HG03135 (cell line): ENCODE measurements around the gene KRTAP5-1.
"Not testable (repeated sequence)": the region's sequence is repeated elsewhere in the genome, so short reads cannot be mapped to it uniquely, and the experiment has no call there.

ENCODE experiments used
- ATAC-seq: cut with Tn5 transposase; IDR thresholded peaks from one replicate; pipeline ENCODE4 v1.9.1; 2021; ENCODE audit warnings: mild to moderate bottlenecking, moderate library complexity; ENCODE audit not compliant: unreplicated experiment

Gene KRTAP5-1

DNA sequence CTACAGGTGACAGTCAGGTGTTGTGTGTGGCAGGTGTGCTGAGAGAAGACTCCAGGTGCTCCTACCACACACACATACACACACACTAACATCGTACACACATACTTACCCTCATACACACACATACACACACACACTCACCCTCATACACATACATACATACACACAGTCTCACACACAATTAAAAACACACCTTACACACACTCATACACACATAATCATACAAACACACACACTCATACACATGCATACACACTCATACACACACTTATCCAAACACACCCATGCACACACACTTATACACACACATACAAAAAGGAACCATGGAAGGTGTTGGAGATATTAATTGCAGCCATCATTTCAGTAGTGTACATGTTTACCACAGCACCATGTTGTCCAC, 18.5 kb upstream of the KRTAP5-1 start:
- no peak for ATAC-seq

DNA sequence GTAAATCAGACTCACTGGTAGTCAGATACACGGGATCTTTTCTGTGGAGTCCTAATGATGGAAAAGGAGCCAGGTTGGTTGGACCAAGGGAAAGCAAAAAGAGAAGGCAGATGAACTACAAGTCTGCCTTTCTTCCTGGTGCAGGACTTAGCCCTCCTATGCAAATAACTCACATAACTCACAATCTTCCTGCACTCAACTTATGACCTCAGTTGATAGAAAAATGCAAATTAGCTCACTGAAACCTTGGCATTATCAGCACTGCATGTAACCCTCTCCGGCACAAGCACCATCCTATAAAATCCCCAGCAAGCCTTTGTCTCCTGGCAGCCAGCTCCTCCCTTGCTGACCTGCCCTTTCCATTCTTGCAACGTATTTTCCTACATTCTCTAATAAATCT, 16.6 kb upstream of the KRTAP5-1 start:
- ATAC-seq: not testable (repeated sequence)

DNA sequence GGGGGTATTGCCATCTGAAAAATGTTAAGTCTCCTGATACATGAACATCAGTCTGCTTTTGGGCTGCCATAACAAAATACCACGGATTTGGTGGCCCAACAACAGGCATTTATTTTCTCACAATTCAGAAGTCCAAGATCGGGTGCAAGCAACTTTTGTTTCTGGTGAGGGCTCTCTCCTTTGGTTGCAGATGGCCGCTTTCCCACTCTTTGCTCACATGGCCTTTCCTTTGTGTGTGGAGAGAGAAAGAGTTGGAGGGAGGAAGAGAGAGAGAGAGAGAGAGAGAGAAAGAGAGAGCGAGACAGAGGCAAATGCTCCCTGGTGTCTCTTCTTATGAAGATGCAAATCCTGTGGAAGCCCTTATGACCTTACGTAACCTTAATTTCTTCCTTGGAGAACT, 15.5 kb upstream of the KRTAP5-1 start:
- ATAC-seq: no peak

DNA sequence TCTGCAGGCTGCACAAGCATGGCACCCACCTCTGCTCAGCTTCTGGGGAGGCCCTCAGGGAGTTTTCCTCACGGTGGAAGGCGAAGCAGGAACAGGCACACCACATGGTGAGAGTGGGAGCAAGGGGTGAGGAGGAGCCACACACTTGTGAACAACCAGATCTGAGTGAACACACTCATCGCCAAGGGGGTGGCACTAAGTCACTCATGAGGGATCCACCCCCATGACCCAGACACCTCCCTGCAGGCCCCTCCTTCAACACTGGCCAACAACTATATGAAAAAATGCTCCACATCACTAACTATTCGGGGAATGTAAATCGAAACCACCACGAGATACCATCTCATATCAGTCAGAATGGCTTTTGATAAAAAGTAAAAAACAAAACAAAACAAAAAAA, 13.7 kb upstream of the KRTAP5-1 start:
- no peak for ATAC-seq

DNA sequence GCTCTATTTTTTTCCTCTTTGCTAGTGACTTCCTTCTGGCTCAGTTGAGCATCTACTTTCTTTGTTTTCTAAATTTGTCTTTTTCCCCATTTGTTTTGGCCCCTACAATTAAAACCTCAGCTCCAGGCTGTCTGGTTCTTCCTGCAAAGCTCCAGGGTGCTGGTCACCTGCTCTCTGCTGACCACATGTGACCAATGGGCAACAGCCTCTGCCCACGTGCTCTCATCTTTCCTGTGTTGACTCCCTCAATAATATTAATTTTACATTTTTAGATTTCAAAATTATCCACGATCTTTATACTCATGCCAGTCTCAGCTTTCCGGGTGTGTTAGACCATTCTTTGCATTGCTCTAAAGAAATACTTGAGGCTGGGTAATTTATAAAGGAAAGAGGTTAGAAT, 13.3 kb upstream of the KRTAP5-1 start:
- ATAC-seq: not testable (repeated sequence)

DNA sequence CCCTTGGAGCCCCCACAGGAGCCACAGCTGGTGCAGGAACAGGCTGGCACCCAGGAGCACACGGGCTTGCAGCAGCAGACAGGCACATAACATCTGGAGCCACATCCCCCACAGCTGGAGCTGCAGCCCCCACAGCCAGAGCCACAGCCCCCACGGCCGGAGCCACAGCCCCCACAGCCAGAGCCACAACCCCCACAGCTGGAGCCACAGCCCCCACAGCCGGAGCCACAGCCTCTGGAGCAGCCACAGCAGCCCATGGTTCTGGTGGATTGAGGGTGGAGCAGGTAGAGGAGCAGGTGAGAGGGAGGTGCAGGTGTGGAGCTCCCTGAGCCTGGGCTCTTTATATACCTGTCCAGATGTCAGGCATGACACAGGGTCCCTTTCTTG, 12.9 kb upstream of the KRTAP5-1 start, which contains the start of gene KRTAP5-2:
Gene KRTAP5-2, minus strand, starts transcription at position 301 of the 387 bp plus-strand sequence. Its CDS starts 44 bp downstream, at position 257.
- no peak for ATAC-seq

DNA sequence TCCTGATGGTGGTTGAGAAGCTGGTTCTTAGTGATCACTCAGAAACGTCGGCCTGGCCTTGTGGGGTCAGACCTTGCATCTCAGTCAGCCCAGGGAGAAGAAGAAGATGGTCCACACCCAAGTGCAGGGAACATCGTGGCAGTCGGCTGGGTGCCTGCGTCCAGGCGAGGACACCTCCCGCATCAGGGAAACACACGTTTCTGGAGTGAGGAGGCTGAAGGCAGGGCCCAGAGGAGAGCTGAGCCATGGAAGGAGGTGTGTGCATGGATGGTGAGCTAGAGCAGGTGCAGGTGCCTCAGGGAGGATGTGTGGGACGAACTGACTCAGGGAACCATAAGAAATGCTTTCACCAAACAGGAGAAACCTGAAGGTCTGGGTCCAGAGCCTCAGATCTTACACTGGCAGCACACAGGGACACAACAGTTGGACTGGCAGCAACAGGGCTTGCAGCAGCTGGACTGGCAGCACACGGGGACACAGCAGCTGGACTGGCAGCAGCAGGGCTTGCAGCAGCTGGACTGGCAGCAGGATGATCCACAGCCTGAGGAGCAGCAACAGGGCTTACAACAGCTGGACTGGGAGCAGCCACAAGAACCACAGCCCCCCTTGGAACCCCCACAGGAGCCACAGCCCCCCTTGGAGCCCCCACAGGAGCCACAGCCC, 12.4 kb upstream of the KRTAP5-1 start:
- no peak for ATAC-seq

DNA sequence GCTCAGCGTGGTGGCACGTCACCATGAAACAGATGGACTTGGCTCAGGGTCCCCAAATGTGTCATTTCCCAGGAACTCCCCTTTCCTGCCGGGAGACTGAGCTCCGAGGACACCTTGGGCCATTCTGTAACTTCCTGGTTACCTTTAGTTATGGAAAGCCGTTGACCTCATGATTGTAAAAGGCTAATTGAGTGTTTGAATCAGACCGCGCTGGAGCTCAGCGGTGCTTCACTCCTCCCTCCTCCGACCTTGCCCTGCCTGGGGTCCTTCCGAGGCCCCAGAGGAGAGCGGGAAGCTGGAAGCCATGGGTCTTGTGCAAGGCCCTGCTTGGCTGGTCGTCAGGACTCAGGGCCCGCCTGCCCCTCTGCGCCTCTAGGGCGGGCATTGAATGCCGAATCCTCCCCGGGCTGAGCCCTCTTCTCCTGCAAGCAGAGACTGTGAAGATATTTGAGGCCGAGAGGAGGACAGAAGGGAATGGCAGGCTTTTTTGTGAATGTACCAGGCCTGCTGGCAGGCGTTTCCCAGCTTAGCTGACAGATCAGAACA, 11.6 kb upstream of the KRTAP5-1 start:
- ATAC-seq: not testable (repeated sequence)

DNA sequence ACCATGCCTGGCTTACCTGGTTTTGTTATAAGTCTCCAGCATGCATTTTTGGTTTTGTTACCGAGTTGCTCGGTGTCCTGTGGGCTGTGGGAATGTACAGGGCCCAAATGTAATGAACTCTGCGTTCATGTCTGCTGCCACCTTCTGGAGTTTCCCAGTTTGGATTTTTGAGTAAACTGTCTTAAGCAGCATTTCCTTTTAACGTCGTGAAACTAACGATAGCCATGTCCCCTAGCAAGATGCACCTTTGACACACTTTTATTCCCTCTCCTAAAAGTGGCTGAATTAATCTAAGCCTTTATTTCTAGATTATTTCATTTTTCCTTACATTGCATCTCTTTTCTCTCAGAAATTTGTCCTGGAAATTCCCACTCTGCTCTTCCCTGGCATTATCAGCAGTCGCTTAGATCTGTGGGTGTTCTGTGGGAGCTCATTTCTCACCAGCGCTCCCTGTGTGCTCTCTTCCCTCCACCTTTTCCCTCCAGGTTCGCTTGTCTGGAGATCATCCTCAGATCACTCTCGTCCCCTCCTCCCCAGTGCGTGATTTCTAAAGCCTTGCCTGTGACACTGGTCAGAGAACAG, 11.0 kb upstream of the KRTAP5-1 start:
- not testable (repeated sequence) for ATAC-seq

DNA sequence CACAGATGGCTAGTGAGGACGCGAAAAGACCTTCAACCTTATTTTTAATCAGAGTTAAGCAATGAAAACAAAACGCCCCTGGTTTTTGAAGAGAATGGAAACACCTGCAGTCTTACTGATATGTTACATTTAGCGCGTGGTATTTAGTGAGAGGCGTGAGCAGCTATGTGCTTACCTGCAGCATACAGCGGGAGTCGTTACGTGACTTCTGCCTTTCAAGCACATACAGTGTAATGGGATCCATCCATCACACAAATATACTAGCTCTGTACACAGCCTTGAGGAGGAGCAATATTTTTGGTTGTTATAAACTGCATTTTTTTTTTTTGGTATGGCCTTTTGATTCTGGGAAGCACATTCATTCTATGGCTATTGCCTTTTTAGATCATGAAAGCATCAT, 7.5 kb upstream of the KRTAP5-1 start:
- ATAC-seq: no peak

DNA sequence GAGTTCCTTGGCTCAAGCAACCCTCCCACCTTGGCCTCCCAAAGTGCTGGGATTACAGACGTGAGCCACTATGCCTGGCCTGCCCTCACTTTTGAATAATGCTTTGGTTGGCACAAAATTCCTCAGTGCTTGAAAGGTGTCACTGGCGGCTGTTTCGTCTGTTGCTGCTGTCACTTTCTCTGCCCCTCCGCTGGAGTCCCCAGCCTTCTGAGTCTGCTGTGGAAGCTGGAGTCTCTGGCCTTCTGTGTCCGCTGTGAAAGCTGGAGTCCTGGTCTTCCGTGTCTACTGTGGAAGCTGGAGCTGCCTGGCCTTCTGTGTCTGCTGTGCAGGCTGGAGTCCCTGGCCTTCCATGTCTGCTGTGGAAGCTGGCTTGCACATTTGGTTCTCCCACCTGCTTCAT, 4.9 kb upstream of the KRTAP5-1 start:
- no peak for ATAC-seq

DNA sequence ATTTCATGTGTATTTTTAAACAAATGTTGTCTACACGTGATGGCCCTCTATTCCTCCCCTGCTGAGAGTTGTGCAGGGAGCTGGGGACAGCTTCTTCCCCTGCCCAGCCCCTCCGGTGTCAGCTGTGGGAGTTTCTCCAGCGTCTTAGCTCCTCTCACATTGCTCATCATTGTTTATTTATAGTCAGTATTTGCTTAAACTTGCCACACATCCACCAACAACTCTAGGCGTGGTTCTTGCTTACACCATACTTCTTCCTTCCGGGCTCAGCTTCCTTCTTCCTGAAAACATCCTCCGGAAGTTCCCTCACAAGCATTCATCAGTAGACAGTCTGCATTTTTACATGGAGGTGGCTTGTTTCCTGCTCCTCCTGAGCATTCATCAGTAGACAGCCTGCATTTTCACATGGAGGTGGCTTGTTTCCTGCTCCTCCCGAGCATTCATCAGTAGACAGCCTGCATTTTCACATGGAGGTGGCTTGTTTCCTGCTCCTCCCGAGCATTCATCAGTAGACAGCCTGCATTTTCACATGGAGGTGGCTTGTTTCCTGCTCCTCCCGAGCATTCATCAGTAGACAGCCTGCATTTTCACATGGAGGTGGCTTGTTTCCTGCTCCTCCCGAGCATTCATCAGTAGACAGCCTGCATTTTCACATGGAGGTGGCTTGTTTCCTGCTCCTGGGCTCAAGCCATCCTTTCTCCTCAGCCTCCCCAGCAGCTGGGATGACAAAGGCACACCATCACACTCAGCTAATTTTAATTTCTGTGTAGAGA, 4.3 kb upstream of the KRTAP5-1 start:
- not testable (repeated sequence) for ATAC-seq

DNA sequence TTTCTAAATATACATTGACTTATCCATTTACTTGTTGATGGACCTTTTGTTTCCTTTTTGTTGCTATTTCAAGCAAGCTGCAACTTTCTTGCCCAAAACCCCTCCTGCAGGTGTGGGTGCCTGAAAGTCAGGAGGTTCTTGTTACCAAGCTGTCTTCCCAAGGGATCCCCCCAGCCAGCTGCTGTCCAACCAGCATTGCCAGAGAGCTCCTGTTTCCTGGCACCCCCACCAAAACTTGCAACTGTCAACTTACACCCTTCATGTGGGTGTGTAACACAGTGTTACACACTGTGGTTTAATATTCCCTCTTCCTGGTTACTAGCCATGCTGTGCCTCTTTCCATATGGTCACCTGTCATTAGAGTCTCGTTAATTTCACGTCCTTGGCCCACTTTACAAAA, 1.6 kb upstream of the KRTAP5-1 start:
- no peak for ATAC-seq

DNA sequence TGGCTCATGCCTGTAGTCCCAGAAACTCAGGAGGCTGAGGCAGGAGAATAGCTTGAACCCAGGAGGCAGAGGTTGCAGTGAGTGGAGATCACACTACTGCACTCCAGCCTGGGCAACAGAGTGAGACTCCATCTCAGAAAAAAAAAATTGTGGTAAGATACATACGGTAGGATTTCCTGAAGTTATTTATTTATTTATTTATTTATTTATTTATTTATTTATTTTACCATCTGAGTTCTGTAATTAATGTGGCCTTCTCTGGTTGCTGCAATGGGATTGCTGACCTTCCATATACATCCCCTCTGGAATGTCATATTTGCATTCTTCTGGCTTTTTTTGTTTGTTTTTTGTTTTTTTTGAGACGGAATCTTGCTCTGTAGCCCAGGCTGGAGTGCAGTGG, 2.2 kb downstream of the KRTAP5-1 start:
- not testable (repeated sequence) for ATAC-seq

DNA sequence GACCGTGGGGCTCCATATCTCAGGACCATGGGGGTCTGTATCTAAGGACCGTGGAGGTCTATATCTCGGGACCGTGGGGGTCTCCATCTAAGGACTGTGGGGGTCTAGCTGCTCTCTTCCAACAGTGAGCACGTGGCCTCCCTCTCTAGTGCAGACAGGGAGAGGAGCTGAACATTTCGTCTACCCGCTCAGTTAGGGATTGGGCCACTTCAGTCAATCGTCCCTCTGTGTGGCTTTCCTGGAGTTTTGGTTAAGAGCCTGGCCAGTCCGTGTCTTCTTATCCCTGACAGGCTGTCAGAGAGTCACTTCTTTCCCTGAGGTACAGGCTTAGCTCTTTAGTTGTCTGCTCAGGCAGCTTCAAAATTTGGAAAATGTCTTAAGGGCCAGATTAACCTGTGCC, 3.1 kb downstream of the KRTAP5-1 start:
- no peak for ATAC-seq

DNA sequence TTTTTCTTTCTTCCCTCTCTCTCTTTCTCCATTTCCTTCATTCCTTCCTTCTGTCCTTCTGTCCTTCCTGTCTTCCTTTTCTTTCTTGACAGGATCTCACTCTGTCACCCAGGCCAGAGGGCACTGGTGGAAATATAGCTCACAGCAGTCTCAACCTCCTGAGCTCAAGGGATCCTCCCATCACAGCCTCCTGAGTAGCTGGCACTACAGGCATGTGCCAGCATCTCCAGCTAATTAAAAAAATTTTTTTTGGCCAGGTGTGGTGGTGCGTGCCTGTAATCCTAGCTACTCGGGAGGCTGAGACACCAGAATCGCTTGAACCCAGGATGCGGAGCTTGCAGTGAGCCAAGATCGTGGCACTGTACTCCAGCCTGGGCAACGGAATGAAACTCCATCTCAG, 8.3 kb downstream of the KRTAP5-1 start:
- ATAC-seq: no peak

DNA sequence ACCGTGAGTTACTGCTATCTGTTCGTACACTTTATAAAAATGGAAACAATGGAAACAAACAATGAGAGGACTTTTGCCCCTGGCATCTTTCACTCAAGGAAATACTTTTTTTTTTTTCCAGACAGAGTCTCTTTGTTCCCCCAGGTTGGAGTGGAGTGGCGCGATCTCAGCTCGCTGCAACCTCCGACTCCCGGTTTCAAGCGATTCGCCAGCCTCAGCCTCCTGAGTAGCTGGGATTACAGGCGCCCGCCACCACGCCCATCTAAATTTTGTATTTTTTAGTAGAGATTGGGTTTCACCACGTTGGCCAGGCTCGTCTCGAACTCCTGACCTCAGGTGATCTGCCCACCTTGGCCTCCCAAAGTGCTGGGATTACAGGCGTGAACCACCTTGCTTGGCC, 9.3 kb downstream of the KRTAP5-1 start:
- ATAC-seq: not testable (repeated sequence)

DNA sequence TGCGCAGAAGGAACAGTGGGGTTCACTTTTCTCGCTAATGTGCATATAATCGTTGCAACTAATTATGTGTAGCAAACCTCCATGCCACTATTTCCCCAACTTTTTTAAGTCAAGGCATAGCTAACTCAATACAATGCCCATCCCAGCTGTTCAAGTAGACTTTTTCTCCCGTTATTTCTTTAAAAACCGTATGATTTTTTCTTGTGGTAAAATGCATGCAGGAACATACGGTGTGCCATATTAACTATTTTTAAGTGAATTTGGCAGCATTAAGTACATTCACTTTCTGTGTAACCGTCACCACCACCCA, 10.2 kb downstream of the KRTAP5-1 start:
- ATAC-seq: no peak

DNA sequence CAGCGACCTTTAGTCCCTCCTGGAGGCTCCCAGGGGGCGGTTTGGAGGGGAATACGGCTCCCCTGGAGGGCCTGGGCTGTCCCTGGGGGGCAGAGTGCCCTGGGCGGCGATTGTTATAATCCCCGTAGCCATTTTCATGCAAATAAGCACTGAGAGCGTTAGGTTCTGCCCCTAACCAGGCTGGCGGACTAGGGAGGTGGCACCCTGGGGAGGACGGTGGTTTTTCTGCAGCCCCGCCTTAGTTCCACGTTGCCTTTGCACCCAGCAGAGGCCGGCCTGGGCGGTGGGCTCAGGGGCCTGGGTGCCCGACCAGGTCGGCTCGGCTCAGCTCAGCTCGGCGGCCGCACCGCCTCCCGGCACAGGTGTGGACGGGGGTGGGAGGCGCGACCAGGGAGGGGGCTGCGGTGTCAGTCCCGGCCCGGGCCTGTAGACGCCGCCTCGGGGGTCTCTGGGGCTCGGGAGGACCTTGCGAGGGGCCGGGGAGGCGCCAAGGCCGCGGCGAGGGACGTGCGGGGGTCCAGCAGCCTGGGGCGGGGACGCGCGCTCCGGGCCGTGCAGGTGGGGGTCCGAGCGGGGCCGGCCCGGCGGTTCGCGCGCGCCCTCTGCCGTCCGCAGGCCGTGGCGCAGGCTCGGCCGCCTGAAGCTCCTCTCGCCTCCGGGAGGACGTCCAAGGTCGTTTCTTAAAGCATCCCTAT, 10.7 kb downstream of the KRTAP5-1 start:
- ATAC-seq: no peak

DNA sequence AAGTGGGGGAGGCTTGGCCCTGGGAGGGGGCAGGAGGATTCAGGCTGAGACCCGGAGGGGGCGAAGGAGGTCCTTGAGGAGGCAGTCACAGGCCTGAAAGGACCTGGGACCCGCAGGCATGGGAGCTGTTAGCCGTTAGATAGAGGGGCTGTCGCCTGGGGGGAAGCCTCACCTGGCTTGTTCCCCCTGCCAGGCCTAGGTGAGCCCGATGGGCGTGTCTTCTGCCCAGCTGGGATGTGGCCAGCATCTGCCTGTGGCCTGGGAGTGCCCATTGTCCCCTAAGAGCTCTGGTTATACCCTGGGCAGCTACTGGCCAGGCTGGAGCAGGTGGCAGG, 11.2 kb downstream of the KRTAP5-1 start:
- ATAC-seq: no peak

DNA sequence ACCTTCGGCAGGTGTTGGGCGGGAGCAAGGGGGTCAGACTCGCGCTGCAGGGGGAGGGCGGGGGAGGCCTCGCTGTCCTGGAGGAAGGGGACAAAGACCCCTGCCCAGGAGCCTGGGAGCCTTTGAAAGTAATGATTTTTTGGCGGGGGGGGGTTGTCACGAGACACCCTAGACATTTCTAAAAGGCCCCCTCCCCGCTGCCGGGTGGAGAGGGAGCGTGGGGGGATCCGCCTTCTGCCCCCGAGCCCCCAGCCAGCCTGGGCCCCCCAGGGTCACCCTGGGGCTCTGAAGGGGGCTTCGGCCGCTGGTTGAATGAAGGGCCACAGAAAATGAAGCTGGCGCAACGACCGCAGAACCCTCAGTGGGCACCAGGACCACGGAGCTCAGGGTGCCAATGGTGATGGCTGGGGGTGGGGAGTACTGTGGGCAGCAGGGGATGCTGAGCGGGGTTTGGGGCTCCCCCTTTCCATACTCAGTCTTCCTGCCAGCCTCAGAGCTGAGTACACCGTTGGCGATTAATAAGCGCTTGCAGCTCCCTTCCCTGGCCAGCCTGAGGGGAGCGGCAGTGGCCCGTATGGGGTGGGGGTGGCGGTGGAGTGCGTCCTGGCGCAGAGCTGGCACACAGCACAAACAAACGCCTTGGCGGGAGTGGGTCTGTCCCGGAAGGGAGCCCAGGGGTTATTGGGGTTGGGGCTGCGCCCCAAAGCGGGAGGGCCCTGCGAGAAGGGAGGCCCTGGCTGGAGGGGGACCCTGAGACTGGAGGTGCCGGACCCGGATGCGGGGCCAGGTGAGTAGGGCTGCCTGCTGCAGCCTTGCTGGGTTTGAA, 11.8 kb downstream of the KRTAP5-1 start:
- ATAC-seq: no peak
